Neural crest cell (in vitro differentiated cells): ENCODE results near the gene ADTRP. TPM values are rescaled to one million over a fixed set of nuclear protein-coding genes. Genes with fewer than 3 reads are reported as not detected.

Source experiments
- DNase-seq: peaks from one replicate; pipeline ENCODE4 v3.0.0; 2021; ENCODE audit warnings: low read depth, mixed read lengths, low spot score
- H3K27ac Mint-ChIP-seq: one replicate; pipeline ENCODE4 v1.8.0; 2021; ENCODE audit warnings: mild to moderate bottlenecking, mixed read lengths; ENCODE audit not compliant: unreplicated experiment
- H3K27me3 Mint-ChIP-seq: 2 replicates; pipeline ENCODE4 v1.8.0; 2021; ENCODE audit warnings: low read depth, mild to moderate bottlenecking, mixed read lengths
- H3K36me3 Mint-ChIP-seq: 2 replicates; pipeline ENCODE4 v1.8.0; 2021; ENCODE audit warnings: low read depth, mild to moderate bottlenecking, mixed read lengths
- H3K4me1 Mint-ChIP-seq: 2 replicates; pipeline ENCODE4 v1.8.0; 2021; ENCODE audit warnings: mixed read lengths
- H3K4me3 Mint-ChIP-seq: one replicate; pipeline ENCODE4 v1.8.0; 2021; ENCODE audit warnings: mild to moderate bottlenecking, mixed read lengths
- H3K9me3 Mint-ChIP-seq: 2 replicates; pipeline ENCODE4 v1.8.0; 2021; ENCODE audit warnings: mixed read lengths
- total RNA-seq: library from RNA; stranded (reverse); gene quantifications from 2 replicates; pipeline ENCODE4 v1.2.1, GENCODE V29; 2021
- TF ChIP-seq, protein P1 (sequence below): fragments of 200-600 bp; sonication (generic); conservative IDR thresholded peaks from 2 replicates; pipeline ENCODE4 v1.5.0; 2021; ENCODE audit warnings: antibody characterized with exemption, mild to moderate bottlenecking

Gene ADTRP
- total RNA-seq, 1 donor from 2014 or later, result not detected

DNA sequence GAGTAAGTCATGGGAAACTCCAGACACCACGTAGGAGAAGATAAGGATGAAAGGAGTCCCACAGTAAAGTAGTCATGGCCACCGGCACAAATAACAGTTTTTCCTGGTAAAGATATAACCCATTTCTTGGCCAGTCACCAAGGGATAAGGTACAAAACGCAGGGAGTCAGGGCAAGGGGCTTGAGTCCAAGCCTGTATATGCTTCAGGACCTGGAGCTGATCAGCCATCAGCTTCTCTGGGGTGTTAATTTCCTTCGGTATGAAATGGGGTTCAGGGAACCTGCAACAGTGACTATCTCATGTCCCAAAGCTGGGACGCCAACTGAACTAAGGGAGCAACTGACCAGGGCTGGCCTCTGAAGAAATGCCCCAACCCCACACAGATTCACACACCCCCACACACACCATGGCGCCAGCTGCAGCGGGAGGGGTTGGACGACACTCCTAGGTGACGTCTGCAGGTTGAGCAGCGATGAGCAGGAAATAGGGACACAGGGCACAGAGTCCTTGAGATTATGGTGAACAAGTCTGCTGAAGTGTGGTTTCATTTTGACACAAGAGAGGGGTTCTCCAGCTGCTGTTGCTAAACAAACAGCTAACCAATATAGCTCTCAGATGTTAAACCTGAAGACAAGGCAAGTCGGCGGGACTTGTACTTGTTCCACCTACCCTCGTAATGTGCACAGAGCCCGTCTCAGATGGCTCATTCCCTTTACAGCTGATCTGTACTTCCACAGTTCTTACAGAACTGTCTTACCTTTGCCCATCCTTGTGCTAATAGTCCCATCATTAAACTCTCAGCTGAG lies 7.4 kb upstream of the ADTRP start:
- no peaks in the 10 kb centered on the region for H3K36me3 Mint-ChIP-seq
- no peak overlapping the region for H3K27ac Mint-ChIP-seq
- no peak overlapping the region for H3K4me3 Mint-ChIP-seq
- no peaks in the 10 kb centered on the region for H3K4me1 Mint-ChIP-seq
- peaks cover 9% of the 10 kb centered on the region for H3K9me3 Mint-ChIP-seq
- TF ChIP-seq, protein P1, sequence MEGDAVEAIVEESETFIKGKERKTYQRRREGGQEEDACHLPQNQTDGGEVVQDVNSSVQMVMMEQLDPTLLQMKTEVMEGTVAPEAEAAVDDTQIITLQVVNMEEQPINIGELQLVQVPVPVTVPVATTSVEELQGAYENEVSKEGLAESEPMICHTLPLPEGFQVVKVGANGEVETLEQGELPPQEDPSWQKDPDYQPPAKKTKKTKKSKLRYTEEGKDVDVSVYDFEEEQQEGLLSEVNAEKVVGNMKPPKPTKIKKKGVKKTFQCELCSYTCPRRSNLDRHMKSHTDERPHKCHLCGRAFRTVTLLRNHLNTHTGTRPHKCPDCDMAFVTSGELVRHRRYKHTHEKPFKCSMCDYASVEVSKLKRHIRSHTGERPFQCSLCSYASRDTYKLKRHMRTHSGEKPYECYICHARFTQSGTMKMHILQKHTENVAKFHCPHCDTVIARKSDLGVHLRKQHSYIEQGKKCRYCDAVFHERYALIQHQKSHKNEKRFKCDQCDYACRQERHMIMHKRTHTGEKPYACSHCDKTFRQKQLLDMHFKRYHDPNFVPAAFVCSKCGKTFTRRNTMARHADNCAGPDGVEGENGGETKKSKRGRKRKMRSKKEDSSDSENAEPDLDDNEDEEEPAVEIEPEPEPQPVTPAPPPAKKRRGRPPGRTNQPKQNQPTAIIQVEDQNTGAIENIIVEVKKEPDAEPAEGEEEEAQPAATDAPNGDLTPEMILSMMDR, result no peak
- no peak for DNase-seq
- H3K27me3 Mint-ChIP-seq, result no peaks in the 10 kb centered on the region

GRCh38 chr6:11785415-11785773 lies 6.8 kb upstream of the ADTRP start:
- TF ChIP-seq, protein P1, result no peak

DNA sequence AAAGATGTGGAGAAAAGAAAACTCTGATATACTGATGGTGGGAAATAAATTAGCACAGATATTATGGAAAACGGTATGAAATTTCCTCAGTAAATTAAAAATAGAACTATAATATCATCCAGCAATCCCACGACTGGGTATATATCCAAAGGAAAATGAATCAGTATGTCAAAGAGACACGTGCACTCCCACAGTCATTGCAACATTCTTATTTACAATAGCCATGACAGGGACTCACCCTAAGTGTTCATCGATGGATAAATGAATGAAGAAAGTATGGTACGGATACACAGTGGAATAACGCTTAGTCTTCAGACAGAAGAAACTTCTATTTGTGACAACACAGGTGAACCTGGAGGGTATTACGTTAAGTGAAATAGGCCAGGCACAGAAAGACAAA lies 5.7 kb upstream of the ADTRP start:
- Mint-ChIP-seq H3K27me3 (no peaks in the 10 kb centered on the region), H3K4me1 (peaks cover 7% of the 10 kb centered on the region), H3K27ac (peak overlapping the region; percentile 13), H3K4me3 (no peak overlapping the region), H3K9me3 (peaks cover 11% of the 10 kb centered on the region), H3K36me3 (no peaks in the 10 kb centered on the region)
- no peak for DNase-seq
- TF ChIP-seq, protein P1, result no peak

More at GRCh38 chr6:11785415-11785773, 6.8 kb upstream of the ADTRP start:
- no peaks in the 10 kb centered on the region for H3K27me3 Mint-ChIP-seq
- H3K4me1 Mint-ChIP-seq, result no peaks in the 10 kb centered on the region
- no peak for DNase-seq
- H3K36me3 Mint-ChIP-seq, result no peaks in the 10 kb centered on the region
- H3K9me3 Mint-ChIP-seq, result peaks cover 11% of the 10 kb centered on the region
- no peak overlapping the region for H3K4me3 Mint-ChIP-seq
- no peak overlapping the region for H3K27ac Mint-ChIP-seq

DNA sequence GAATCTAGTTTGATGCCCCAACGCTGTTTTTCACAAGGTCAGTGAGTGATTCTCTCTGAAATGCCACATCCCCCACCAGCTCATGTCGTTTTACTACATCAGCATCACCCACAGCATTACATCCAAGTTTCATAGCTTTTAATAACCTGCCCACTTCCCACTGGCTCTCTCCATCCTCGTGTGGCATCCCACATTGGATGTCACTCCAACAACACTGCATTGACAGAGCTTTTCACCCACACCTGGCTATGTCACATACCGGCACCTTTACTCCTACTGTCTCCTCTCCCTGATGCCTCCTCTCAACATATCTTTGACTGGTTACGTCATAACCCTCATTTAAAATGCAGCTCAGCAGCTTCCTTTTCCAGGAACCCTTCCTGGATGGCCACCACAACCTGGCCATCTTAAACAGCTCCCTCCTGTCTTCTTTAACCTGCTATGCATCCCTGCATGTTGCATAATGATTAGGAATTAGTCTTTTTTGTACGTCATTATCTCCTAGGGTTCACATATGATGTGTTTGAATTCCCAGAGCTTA lies 5.0 kb upstream of the ADTRP start:
- Mint-ChIP-seq H3K9me3 (peaks cover 11% of the 10 kb centered on the region), H3K36me3 (no peaks in the 10 kb centered on the region), H3K4me3 (no peak overlapping the region), H3K4me1 (peaks cover 15% of the 10 kb centered on the region), H3K27me3 (no peaks in the 10 kb centered on the region), H3K27ac (no peak overlapping the region)
- TF ChIP-seq, protein P1, result no peak
- DNase-seq, result no peak

- Mint-ChIP-seq H3K4me1 (peaks cover 15% of the 10 kb centered on the region), H3K27ac (no peak overlapping the region), H3K4me3 (no peak overlapping the region), H3K9me3 (peaks cover 11% of the 10 kb centered on the region), H3K27me3 (no peaks in the 10 kb centered on the region), H3K36me3 (no peaks in the 10 kb centered on the region)
- TF ChIP-seq, protein P1, result no peak
- no peak for DNase-seq
Observed at GRCh38 chr6:11782524-11782923, 3.9 kb upstream of the ADTRP start.
